Activated CD4-positive, alpha-beta T cell treated with anti-CD3 and anti-CD28 coated beads, Interleukin-2, amount 10 ng/mL, durations not matched to agents 24 days and 14 days (primary cell): ENCODE measurements around the gene KDM5A. TPM values are rescaled to one million over a fixed set of nuclear protein-coding genes. Genes with fewer than 3 reads are reported as not detected.
"Not testable (repeated sequence)": the region's sequence is repeated elsewhere in the genome, so short reads cannot be mapped to it uniquely, and the experiment has no call there.

Experiments
- DNase-seq: peaks from one replicate; pipeline ENCODE4 v3.0.0; 2022
- H3K27ac Mint-ChIP-seq: one replicate; pipeline ENCODE4 v1.8.0; 2022; ENCODE audit warnings: mild to moderate bottlenecking, mixed read lengths
- H3K27me3 Mint-ChIP-seq: one replicate; pipeline ENCODE4 v1.8.0; 2022; ENCODE audit warnings: mixed read lengths
- H3K36me3 Mint-ChIP-seq: one replicate; pipeline ENCODE4 v1.8.0; 2022; ENCODE audit warnings: low read depth, mild to moderate bottlenecking, mixed read lengths
- H3K4me1 Mint-ChIP-seq: one replicate; pipeline ENCODE4 v1.8.0; 2021; ENCODE audit warnings: mixed read lengths
- H3K4me3 Mint-ChIP-seq: one replicate; pipeline ENCODE4 v1.8.0; 2022; ENCODE audit warnings: mild to moderate bottlenecking, moderate library complexity, mixed read lengths
- H3K9me3 Mint-ChIP-seq: one replicate; pipeline ENCODE4 v1.8.0; 2021; ENCODE audit warnings: mixed read lengths
- intact Hi-C: fragments of 100-400 bp; cut with micrococcal nuclease; formaldehyde crosslinking; loops from one replicate; pipeline ENCODE4 v1.15.1; 2023
- total RNA-seq: library from RNA; stranded (reverse); gene quantifications from 2 replicates; pipeline ENCODE4 v1.2.3, GENCODE V29; 2022

KDM5A gene
- total RNA-seq, 1 donor from 2014 or later, result 82.7 TPM

GRCh38 chr12:308511-308910 lies 80.6 kb downstream of the KDM5A start:
- H3K36me3 Mint-ChIP-seq, result peaks cover 79% of the 10 kb centered on the region
- H3K4me1 Mint-ChIP-seq, result peaks cover 4% of the 10 kb centered on the region
- H3K9me3 Mint-ChIP-seq, result no peaks in the 10 kb centered on the region
- intact Hi-C loops, result no loop called here
- H3K4me3 Mint-ChIP-seq, result no peak overlapping the region
- H3K27me3 Mint-ChIP-seq, result no peaks in the 10 kb centered on the region
- no peak overlapping the region for H3K27ac Mint-ChIP-seq
- no peak for DNase-seq

- H3K4me3 Mint-ChIP-seq, result no peak overlapping the region
- intact Hi-C loops, result no loop called here
- H3K27ac Mint-ChIP-seq, result no peak overlapping the region
These were observed 81.7 kb downstream of the KDM5A start for GRCh38 chr12:307406-307805.

GRCh38 chr12:304805-305204 lies 84.3 kb downstream of the KDM5A start:
- no peaks in the 10 kb centered on the region for H3K27me3 Mint-ChIP-seq
- DNase-seq, result no peak
- H3K27ac Mint-ChIP-seq, result no peak overlapping the region
- intact Hi-C loops, result no loop called here
- no peak overlapping the region for H3K4me3 Mint-ChIP-seq
- peaks cover 18% of the 10 kb centered on the region for H3K9me3 Mint-ChIP-seq
- H3K4me1 Mint-ChIP-seq, result peaks cover 28% of the 10 kb centered on the region
- H3K36me3 Mint-ChIP-seq, result peaks cover 91% of the 10 kb centered on the region

More at GRCh38 chr12:307406-307805, 81.7 kb downstream of the KDM5A start:
- DNase-seq, result no peak
- Mint-ChIP-seq H3K4me1 (peaks cover 13% of the 10 kb centered on the region), H3K9me3 (peaks cover 6% of the 10 kb centered on the region), H3K36me3 (peaks cover 84% of the 10 kb centered on the region), H3K27me3 (no peaks in the 10 kb centered on the region)

GRCh38 chr12:302766-303165 lies 86.4 kb downstream of the KDM5A start:
- H3K4me3 Mint-ChIP-seq, result peak overlapping the region; percentile 32
- H3K36me3 Mint-ChIP-seq, result peaks cover 94% of the 10 kb centered on the region
- intact Hi-C loops, DNase-seq, H3K27me3 Mint-ChIP-seq: not testable (repeated sequence)
- H3K9me3 Mint-ChIP-seq, result peaks cover 24% of the 10 kb centered on the region
- peaks cover 31% of the 10 kb centered on the region for H3K4me1 Mint-ChIP-seq
- peak overlapping the region; percentile 0 for H3K27ac Mint-ChIP-seq

GRCh38 chr12:300166-300565 lies 89.0 kb downstream of the KDM5A start:
- peaks cover 31% of the 10 kb centered on the region for H3K4me1 Mint-ChIP-seq
- intact Hi-C loops, DNase-seq, H3K4me3 Mint-ChIP-seq, H3K27me3 Mint-ChIP-seq: not testable (repeated sequence)
- H3K9me3 Mint-ChIP-seq, result peaks cover 24% of the 10 kb centered on the region
- H3K27ac Mint-ChIP-seq, result peak overlapping the region; percentile 80
- peaks cover 90% of the 10 kb centered on the region for H3K36me3 Mint-ChIP-seq

GRCh38 chr12:299511-299910 lies 89.6 kb downstream of the KDM5A start:
- H3K27me3 Mint-ChIP-seq, H3K4me3 Mint-ChIP-seq, intact Hi-C loops, DNase-seq: not testable (repeated sequence)
- Mint-ChIP-seq H3K9me3 (peaks cover 24% of the 10 kb centered on the region), H3K27ac (peak overlapping the region; percentile 60), H3K4me1 (peaks cover 29% of the 10 kb centered on the region), H3K36me3 (peaks cover 91% of the 10 kb centered on the region)

GRCh38 chr12:298059-298458 lies 91.1 kb downstream of the KDM5A start:
- H3K4me3 Mint-ChIP-seq, H3K27ac Mint-ChIP-seq, intact Hi-C loops, H3K27me3 Mint-ChIP-seq, DNase-seq: not testable (repeated sequence)
- peaks cover 89% of the 10 kb centered on the region for H3K36me3 Mint-ChIP-seq
- peaks cover 24% of the 10 kb centered on the region for H3K4me1 Mint-ChIP-seq
- H3K9me3 Mint-ChIP-seq, result peaks cover 24% of the 10 kb centered on the region

GRCh38 chr12:295132-295531 lies 94.0 kb downstream of the KDM5A start:
- intact Hi-C loops, result no loop called here
- no peak overlapping the region for H3K4me3 Mint-ChIP-seq
- no peak for DNase-seq
- H3K27ac Mint-ChIP-seq, result no peak overlapping the region
- peaks cover 81% of the 10 kb centered on the region for H3K36me3 Mint-ChIP-seq
- H3K9me3 Mint-ChIP-seq, result peaks cover 9% of the 10 kb centered on the region
- peaks cover 9% of the 10 kb centered on the region for H3K4me1 Mint-ChIP-seq
- H3K27me3 Mint-ChIP-seq, result no peaks in the 10 kb centered on the region

GRCh38 chr12:293199-293598 lies 95.9 kb downstream of the KDM5A start:
- Mint-ChIP-seq H3K27ac (no peak overlapping the region), H3K9me3 (no peaks in the 10 kb centered on the region), H3K36me3 (peaks cover 71% of the 10 kb centered on the region), H3K27me3 (no peaks in the 10 kb centered on the region), H3K4me3 (no peak overlapping the region), H3K4me1 (peaks cover 4% of the 10 kb centered on the region)
- DNase-seq, result no peak
- intact Hi-C loops, result no loop called here

GRCh38 chr12:292186-292585 lies 96.9 kb downstream of the KDM5A start:
- intact Hi-C loops, result no loop called here
- no peaks in the 10 kb centered on the region for H3K27me3 Mint-ChIP-seq
- H3K4me1 Mint-ChIP-seq, result peaks cover 4% of the 10 kb centered on the region
- H3K27ac Mint-ChIP-seq, result no peak overlapping the region
- H3K9me3 Mint-ChIP-seq, result peaks cover under 1% of the 10 kb centered on the region
- peaks cover 73% of the 10 kb centered on the region for H3K36me3 Mint-ChIP-seq
- H3K4me3 Mint-ChIP-seq, result no peak overlapping the region
- DNase-seq, result no peak

GRCh38 chr12:291153-291723 lies 97.9 kb downstream of the KDM5A start:
- Mint-ChIP-seq H3K36me3 (peaks cover 77% of the 10 kb centered on the region), H3K9me3 (peaks cover 6% of the 10 kb centered on the region), H3K4me1 (peaks cover 12% of the 10 kb centered on the region), H3K27me3 (no peaks in the 10 kb centered on the region), H3K27ac (no peak overlapping the region), H3K4me3 (no peak overlapping the region)
- no peak for DNase-seq
- intact Hi-C loops, result no loop called here

GRCh38 chr12:288687-289086 lies 100.4 kb downstream of the KDM5A start:
- H3K4me3 Mint-ChIP-seq, result no peak overlapping the region
- no peak for DNase-seq
- H3K4me1 Mint-ChIP-seq, result peaks cover 13% of the 10 kb centered on the region
- H3K36me3 Mint-ChIP-seq, result peaks cover 76% of the 10 kb centered on the region
- H3K9me3 Mint-ChIP-seq, result peaks cover 6% of the 10 kb centered on the region
- H3K27me3 Mint-ChIP-seq, result no peaks in the 10 kb centered on the region
- intact Hi-C loops, result no loop called here
- no peak overlapping the region for H3K27ac Mint-ChIP-seq

GRCh38 chr12:286531-287300 lies 102.4 kb downstream of the KDM5A start:
- no peak overlapping the region for H3K4me3 Mint-ChIP-seq
- DNase-seq, result no peak
- intact Hi-C loops, result no loop called here

GRCh38 chr12:278046-278445 lies 111.1 kb downstream of the KDM5A start:
- Mint-ChIP-seq H3K4me3 (no peak overlapping the region), H3K27ac (no peak overlapping the region), H3K36me3 (peaks cover 25% of the 10 kb centered on the region), H3K4me1 (no peaks in the 10 kb centered on the region), H3K27me3 (no peaks in the 10 kb centered on the region), H3K9me3 (no peaks in the 10 kb centered on the region)
- intact Hi-C loops, result no loop called here
- DNase-seq, result no peak

More at GRCh38 chr12:286531-287300, 102.4 kb downstream of the KDM5A start:
- Mint-ChIP-seq H3K27ac (peak overlapping the region; percentile 69), H3K27me3 (no peaks in the 10 kb centered on the region), H3K9me3 (peaks cover 6% of the 10 kb centered on the region), H3K36me3 (peaks cover 72% of the 10 kb centered on the region), H3K4me1 (peaks cover 12% of the 10 kb centered on the region)
